Endodermal cell (in vitro differentiated cells): ENCODE measurements around the gene PDE6G. TPM values are rescaled to one million over a fixed set of nuclear protein-coding genes. Genes with fewer than 3 reads are reported as not detected.

ENCODE experiments used
- DNase-seq: peaks from one replicate; pipeline ENCODE4 v3.0.0-alpha.2; 2017
- H3K27ac ChIP-seq: 2 replicates; pipeline ENCODE4 v1.5.1; 2013; ENCODE audit warnings: mild to moderate bottlenecking, low read depth, low read length, moderate library complexity
- H3K27me3 ChIP-seq: 2 replicates; pipeline ENCODE4 v1.6.1; 2013; ENCODE audit warnings: mild to moderate bottlenecking, low read length, moderate library complexity; ENCODE audit not compliant: insufficient read depth, control insufficient read depth, poor library complexity, severe bottlenecking
- H3K36me3 ChIP-seq: 2 replicates; pipeline ENCODE4 v1.7.0; 2013; ENCODE audit warnings: mild to moderate bottlenecking, low read length, moderate library complexity; ENCODE audit not compliant: control insufficient read depth, insufficient read depth
- H3K4me1 ChIP-seq: one replicate; pipeline ENCODE4 v1.7.0; 2013; ENCODE audit warnings: low read length; ENCODE audit not compliant: control insufficient read depth, insufficient read depth
- H3K4me3 ChIP-seq: 2 replicates; pipeline ENCODE4 v1.5.1; 2013; ENCODE audit warnings: mild to moderate bottlenecking, low read length, moderate library complexity
- H3K9ac ChIP-seq: 2 replicates; pipeline ENCODE4 v1.6.1; 2013; ENCODE audit warnings: mild to moderate bottlenecking, low read length, moderate library complexity; ENCODE audit not compliant: poor library complexity, severe bottlenecking; ENCODE audit errors: extremely low read depth
- H3K9me3 ChIP-seq: 2 replicates; pipeline ENCODE4 v1.6.1; 2013; ENCODE audit warnings: mild to moderate bottlenecking, low read length, moderate library complexity; ENCODE audit not compliant: control insufficient read depth
- H3K27ac Mint-ChIP-seq: 2 replicates; pipeline ENCODE4 v1.8.0; 2020; ENCODE audit warnings: mixed read lengths
- H3K27me3 Mint-ChIP-seq: 2 replicates; pipeline ENCODE4 v1.8.0; 2021; ENCODE audit warnings: mild to moderate bottlenecking, mixed read lengths; ENCODE audit not compliant: insufficient read depth
- H3K36me3 Mint-ChIP-seq: 2 replicates; pipeline ENCODE4 v1.8.0; 2020; ENCODE audit warnings: low read depth, mixed read lengths
- H3K4me1 Mint-ChIP-seq: 2 replicates; pipeline ENCODE4 v1.8.0; 2020; ENCODE audit warnings: mixed read lengths
- H3K4me3 Mint-ChIP-seq: 2 replicates; pipeline ENCODE4 v1.8.0; 2020; ENCODE audit warnings: mild to moderate bottlenecking, moderate library complexity, mixed read lengths
- H3K9me3 Mint-ChIP-seq: 2 replicates; pipeline ENCODE4 v1.8.0; 2020; ENCODE audit warnings: mild to moderate bottlenecking, mixed read lengths
- WGBS, 2 experiments: methylation state at CpG; one replicate each; pipeline versions ENCODE4 v1.1.5 to v1.1.7; 2013; ENCODE audit warnings: missing lambda C conversion rate in 2 of 2, mixed read lengths in 1 of 2; ENCODE audit not compliant: insufficient coverage in 1 of 2, insufficient read length in 1 of 2; 5-methylcytosine and 5-hydroxymethylcytosine counted together
- long read RNA-seq, 4 experiments: library from polyadenylated mRNA in 2 of 4; library from RNA in 1 of 4; library from capped mRNA in 1 of 4; stranded (forward) in 3 of 4; unstranded in 1 of 4; transcript quantifications; one replicate each; pipeline ENCODE4 v2.0.0, GENCODE V29; 2020 to 2021; ENCODE audit warnings: inconsistent platforms in 1 of 4
- polyA plus RNA-seq, 2 experiments: library from polyadenylated mRNA; stranded (reverse); fragments of 50-300 nt; gene quantifications; one replicate each; pipeline ENCODE4 v1.2.3, GENCODE V29; 2013
- total RNA-seq, 2 donors: library from RNA; stranded (reverse); fragmentation: NEBNext Ultra II Directional in 1 of 2; extraction: Animal tissue kit (Norgen Biotek cat#: 25700) in 1 of 2; gene quantifications; 2 replicates in 1 of 2; 3 replicates in 1 of 2; pipeline ENCODE4 v1.2.1, GENCODE V29; 2021
- TF ChIP-seq, protein P1 (sequence below): fragments of 200-600 bp; sonication (generic); conservative IDR thresholded peaks from 2 replicates; pipeline ENCODE4 v1.5.0; 2021; ENCODE audit warnings: antibody characterized with exemption, mild to moderate bottlenecking

Gene PDE6G
- 1 to 10 TPM; 3.2 to 4.3 TPM for total RNA-seq
- polyA plus RNA-seq (2013, experiment 1 of 2) = 1.6 TPM
- 0.95 TPM for polyA plus RNA-seq (2013, experiment 2 of 2)
- long read RNA-seq, experiment 1, partial matches to known transcripts = 1 of 2 reads
- long read RNA-seq, experiment 1, other reads (novel, unspliced or antisense) = 0 of 2 reads
- long read RNA-seq, experiment 2, partial matches to known transcripts = 0 of 2 reads
- long read RNA-seq, experiment 2, other reads (novel, unspliced or antisense) = 0 of 2 reads
- long read RNA-seq, experiment 3, partial matches to known transcripts = 1 of 2 reads
- long read RNA-seq, experiment 3, other reads (novel, unspliced or antisense) = 0 of 2 reads
- long read RNA-seq, experiment 4, partial matches to known transcripts = 0 of 1 reads
- long read RNA-seq, experiment 4, other reads (novel, unspliced or antisense) = 0 of 1 reads

DNA sequence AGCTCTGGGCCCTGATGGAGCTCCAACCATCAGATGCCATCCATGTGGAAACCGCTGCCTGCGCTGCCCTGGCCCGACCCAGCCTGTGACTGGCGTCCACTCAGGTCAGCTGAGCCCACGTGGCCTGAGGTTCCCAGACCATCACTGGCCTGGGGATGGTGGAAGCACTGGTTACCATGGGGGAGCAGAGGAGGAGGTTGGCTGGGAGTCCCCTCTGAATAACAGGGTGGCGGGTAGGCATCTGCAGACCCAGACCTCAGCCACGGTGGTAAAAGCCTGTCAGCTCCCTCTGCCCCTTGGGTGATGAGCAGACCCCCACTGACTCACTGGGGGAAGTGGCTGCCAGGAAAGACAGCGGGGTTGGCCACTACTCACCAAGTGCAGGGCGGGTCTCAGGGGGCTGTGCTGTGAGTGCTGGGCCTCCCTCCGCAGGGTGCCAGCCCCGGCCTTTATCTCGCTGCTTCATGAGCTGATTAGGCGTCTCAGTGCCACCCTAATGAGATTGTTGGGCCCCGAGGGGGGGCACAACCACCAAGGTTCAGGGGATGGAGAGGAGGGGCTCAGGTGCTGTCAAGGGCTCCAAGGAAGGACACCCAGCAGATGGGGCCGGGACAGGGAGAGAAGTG lies at the start of gene PDE6G:
TSS of gene PDE6G (minus strand) at position 425 of the 626 bp plus-strand sequence. CDS start 3,237 bp downstream, outside the sequence.
- no peak within 1 kb of the TSS for H3K9ac ChIP-seq
- peaks cover 7% of the 10 kb centered on the region for H3K4me1 Mint-ChIP-seq
- H3K4me1 ChIP-seq = peaks cover 13% of the 10 kb centered on the region
- no peak within 1 kb of the TSS for H3K27ac ChIP-seq
- no peaks in the 10 kb centered on the region for H3K27me3 Mint-ChIP-seq
- no peaks in the 10 kb centered on the region for H3K9me3 ChIP-seq
- H3K9me3 Mint-ChIP-seq = no peaks in the 10 kb centered on the region
- 87 to 95% methylated on average over 6 to 15 of the region's 15 CpGs for WGBS, 2 experiments
- H3K27ac Mint-ChIP-seq = no peak within 1 kb of the TSS
- no peaks in the 10 kb centered on the region for H3K27me3 ChIP-seq
- no peaks in the 10 kb centered on the region for H3K36me3 Mint-ChIP-seq
- H3K36me3 ChIP-seq = no peaks in the 10 kb centered on the region
- TF ChIP-seq, protein P1, sequence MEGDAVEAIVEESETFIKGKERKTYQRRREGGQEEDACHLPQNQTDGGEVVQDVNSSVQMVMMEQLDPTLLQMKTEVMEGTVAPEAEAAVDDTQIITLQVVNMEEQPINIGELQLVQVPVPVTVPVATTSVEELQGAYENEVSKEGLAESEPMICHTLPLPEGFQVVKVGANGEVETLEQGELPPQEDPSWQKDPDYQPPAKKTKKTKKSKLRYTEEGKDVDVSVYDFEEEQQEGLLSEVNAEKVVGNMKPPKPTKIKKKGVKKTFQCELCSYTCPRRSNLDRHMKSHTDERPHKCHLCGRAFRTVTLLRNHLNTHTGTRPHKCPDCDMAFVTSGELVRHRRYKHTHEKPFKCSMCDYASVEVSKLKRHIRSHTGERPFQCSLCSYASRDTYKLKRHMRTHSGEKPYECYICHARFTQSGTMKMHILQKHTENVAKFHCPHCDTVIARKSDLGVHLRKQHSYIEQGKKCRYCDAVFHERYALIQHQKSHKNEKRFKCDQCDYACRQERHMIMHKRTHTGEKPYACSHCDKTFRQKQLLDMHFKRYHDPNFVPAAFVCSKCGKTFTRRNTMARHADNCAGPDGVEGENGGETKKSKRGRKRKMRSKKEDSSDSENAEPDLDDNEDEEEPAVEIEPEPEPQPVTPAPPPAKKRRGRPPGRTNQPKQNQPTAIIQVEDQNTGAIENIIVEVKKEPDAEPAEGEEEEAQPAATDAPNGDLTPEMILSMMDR = no peak
- no peak within 1 kb of the TSS for H3K4me3 ChIP-seq
- peak; percentile 63 for DNase-seq
- H3K4me3 Mint-ChIP-seq = no peak within 1 kb of the TSS

DNA sequence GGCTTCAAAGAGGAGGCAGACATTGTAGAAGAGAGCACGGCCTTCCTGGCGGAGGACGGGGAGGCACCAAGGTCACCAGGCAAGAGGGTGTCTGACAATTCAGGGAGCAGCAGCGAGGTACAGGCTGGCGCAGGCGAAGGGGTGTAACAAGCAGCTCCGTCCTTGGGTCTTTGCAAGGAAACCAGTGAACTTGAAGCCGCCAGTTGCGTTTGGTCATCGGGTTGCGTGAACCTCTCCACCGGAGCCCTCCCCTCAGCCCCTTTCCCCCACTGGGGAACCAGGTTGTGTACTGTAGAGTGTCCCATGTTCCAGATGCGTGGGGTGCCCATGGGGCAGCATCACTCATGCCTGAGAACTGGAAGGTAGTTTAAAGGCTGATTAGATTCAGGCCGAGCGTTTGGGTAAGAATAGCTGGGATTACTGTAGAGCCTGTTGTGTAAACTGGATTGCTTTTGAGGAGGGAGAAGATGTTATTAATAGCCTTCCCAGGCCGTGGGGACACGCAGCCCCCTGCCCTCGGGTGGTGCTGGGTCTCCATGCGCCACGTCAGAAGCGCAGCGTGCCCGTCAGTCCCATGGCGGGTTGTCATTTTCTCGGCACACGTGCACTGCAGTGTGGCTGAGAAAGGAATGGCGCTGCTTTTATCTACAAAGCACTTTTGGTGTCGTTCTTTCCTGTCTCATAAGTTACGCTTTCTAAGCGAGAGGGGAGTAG lies 49.3 kb upstream of the PDE6G start:
- H3K4me3 ChIP-seq = no peak overlapping the region
- H3K36me3 ChIP-seq = peaks cover 52% of the 10 kb centered on the region
- peaks cover 9% of the 10 kb centered on the region for H3K4me1 Mint-ChIP-seq
- no peaks in the 10 kb centered on the region for H3K27me3 ChIP-seq
- peak overlapping the region; percentile 92 for H3K4me3 Mint-ChIP-seq
- H3K27me3 Mint-ChIP-seq = peaks cover 3% of the 10 kb centered on the region
- TF ChIP-seq, protein P1 = no peak
- no peak for DNase-seq
- no peak overlapping the region for H3K9ac ChIP-seq
- WGBS, 2 experiments = 95 to 96% methylated on average over 29 to 30 of the region's 30 CpGs
- H3K9me3 ChIP-seq = no peaks in the 10 kb centered on the region
- H3K36me3 Mint-ChIP-seq = peaks cover 42% of the 10 kb centered on the region
- H3K9me3 Mint-ChIP-seq = no peaks in the 10 kb centered on the region
- H3K27ac Mint-ChIP-seq = peak overlapping the region; percentile 76
- peaks cover 6% of the 10 kb centered on the region for H3K4me1 ChIP-seq
- no peak overlapping the region for H3K27ac ChIP-seq
